ENCODE data around the gene UGT2B10. TPM values are rescaled to one million over a fixed set of nuclear protein-coding genes. Genes with fewer than 3 reads are reported as not detected.
"Not testable (repeated sequence)": the region's sequence is repeated elsewhere in the genome, so short reads cannot be mapped to it uniquely, and the experiment has no call there.

The UGT2B10 gene
- total and polyA plus RNA-seq, 2 of the 8 experiments (the other 6 are each of a cell fraction or from before 2014, with no cell fraction given), result not detected

DNA sequence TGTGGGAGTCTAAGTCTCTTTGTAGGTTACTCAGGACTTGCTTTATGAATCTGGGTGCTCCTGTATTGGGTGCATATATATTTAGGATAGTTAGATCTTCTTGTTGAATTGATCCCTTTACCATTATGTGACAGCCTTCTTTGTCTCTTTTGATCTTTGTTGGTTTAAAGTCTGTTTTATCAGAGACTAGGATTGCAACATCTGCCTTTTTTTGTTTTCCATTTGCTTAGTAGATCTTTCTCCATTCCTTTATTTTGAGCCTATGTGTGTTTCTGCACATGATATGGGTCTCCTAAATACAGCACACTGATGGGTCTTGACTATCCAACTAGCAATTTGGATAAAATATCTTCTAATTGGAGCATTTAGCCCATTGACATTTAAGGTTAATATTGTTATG, 44.0 kb upstream of the UGT2B10 start:
- H3K14ac ChIP-seq (ENCODE audit: insufficient read length); H4K5ac ChIP-seq (ENCODE audit: insufficient read length, low read depth, low read length); POLR2A ChIA-PET (ENCODE audit: partially characterized antibody); H3K36me3 ChIP-seq (ENCODE audit: control insufficient read depth in 2 of 4, insufficient read depth in 4 of 4, low read length in 3 of 4); H4K8ac ChIP-seq (ENCODE audit: extremely low read depth, insufficient read depth, low read length); H3K56ac ChIP-seq (replicated peaks; ENCODE audit: insufficient read length, low read depth, low read length); H3K4me1 ChIP-seq (replicated peaks in 1 of 4; ENCODE audit: control insufficient read depth in 3 of 4, insufficient read depth in 4 of 4, low read length in 3 of 4); H3K18ac ChIP-seq (ENCODE audit: extremely low read depth, low read length); H2AK5ac ChIP-seq (ENCODE audit: low read depth, low read length); CTCF ChIA-PET (ENCODE audit: partially characterized antibody); DNase-seq (ENCODE audit: low read depth in 1 of 2, low spot score in 2 of 2); H2BK5ac ChIP-seq (ENCODE audit: low read depth, low read length); H3K4me3 ChIP-seq (ENCODE audit: extremely low read depth in 1 of 4, insufficient read depth in 2 of 4, low read depth in 3 of 4, low read length in 4 of 4); H3K9me3 ChIP-seq (ENCODE audit: insufficient read depth in 2 of 2, low read depth in 1 of 2, low read length in 1 of 2); H3K27ac ChIP-seq (ENCODE audit: low read depth, low read length); H2AFZ ChIP-seq (ENCODE audit: low read length); H2BK15ac ChIP-seq (ENCODE audit: low read length); H2BK120ac ChIP-seq (replicated peaks; ENCODE audit: low read depth, low read length); H3K23ac ChIP-seq (ENCODE audit: insufficient read length); H3K4me2 ChIP-seq (ENCODE audit: insufficient read depth in 1 of 2, low read depth in 2 of 2, low read length in 2 of 2); H3K9ac ChIP-seq (replicated peaks in 1 of 4; ENCODE audit: extremely low read depth in 1 of 4, low read depth in 3 of 4, low read length in 3 of 4); H3K27me3 ChIP-seq (replicated peaks in 1 of 4; ENCODE audit: control insufficient read depth in 3 of 4, extremely low read depth in 1 of 4, insufficient read depth in 3 of 4, low read length in 3 of 4); H2BK12ac ChIP-seq (ENCODE audit: low read depth, low read length); H2BK20ac ChIP-seq (ENCODE audit: low read length); H3K23me2 ChIP-seq (ENCODE audit: low read depth, low read length); H4K20me1 ChIP-seq (replicated peaks in 1 of 2; ENCODE audit: control insufficient read depth in 1 of 2, insufficient read depth in 2 of 2, low read length in 2 of 2); H3K79me2 ChIP-seq (ENCODE audit: control insufficient read depth in 1 of 2, insufficient read depth in 2 of 2, low read length in 2 of 2); H3K4ac ChIP-seq (replicated peaks; ENCODE audit: insufficient read length, low read depth, low read length); H4K91ac ChIP-seq (replicated peaks; ENCODE audit: insufficient read length, low read length); FAIRE-seq; H3K79me1 ChIP-seq (ENCODE audit: low read depth, low read length): not testable (repeated sequence)

Measured in H1 (cell line).